ENCODE results near the gene FGF14. TPM values are rescaled to one million over a fixed set of nuclear protein-coding genes. Genes with fewer than 3 reads are reported as not detected.
"Not testable (repeated sequence)": the region's sequence is repeated elsewhere in the genome, so short reads cannot be mapped to it uniquely, and the experiment has no call there.

The FGF14 gene
- total RNA-seq, 1 experiment from 2014 or later: not detected

- no peak overlapping the region for H3K4me3 ChIP-seq (ENCODE audit: low read length)
- no peak overlapping the region for H3K27ac ChIP-seq (ENCODE audit: low read length)
- H3K9me3 ChIP-seq (ENCODE audit: low read length): no peaks in the 10 kb centered on the region
- no peaks in the 10 kb centered on the region for H3K36me3 ChIP-seq (ENCODE audit: insufficient read depth, low read length)
- no peak overlapping the region for H3K4me2 ChIP-seq (ENCODE audit: low read depth, low read length, poor library complexity, severe bottlenecking)
- no peak overlapping the region for H2AFZ ChIP-seq (ENCODE audit: low read length)
- H3K79me2 ChIP-seq (ENCODE audit: low read length): no peaks in the 10 kb centered on the region
- DNase-seq: no peak
- H3K4me1 ChIP-seq (ENCODE audit: low read length): no peaks in the 10 kb centered on the region
- no peaks in the 10 kb centered on the region for H4K20me1 ChIP-seq (ENCODE audit: insufficient read depth, low read depth, low read length)
- no peaks in the 10 kb centered on the region for H3K9me2 ChIP-seq (replicated peaks; ENCODE audit: insufficient read depth, low read length)
- H3K9ac ChIP-seq (ENCODE audit: low read length): no peak overlapping the region
- no peaks in the 10 kb centered on the region for H3K27me3 ChIP-seq (ENCODE audit: low read length)
Observed at GRCh38 chr13:101838323-101838722, 563.5 kb downstream of the FGF14 start.

- H3K36me3 ChIP-seq (ENCODE audit: insufficient read depth, low read length); H4K20me1 ChIP-seq (ENCODE audit: insufficient read depth, low read depth, low read length); H3K27ac ChIP-seq (ENCODE audit: low read length); H3K9me2 ChIP-seq (replicated peaks; ENCODE audit: insufficient read depth, low read length); H2AFZ ChIP-seq (ENCODE audit: low read length); H3K4me1 ChIP-seq (ENCODE audit: low read length); H3K4me3 ChIP-seq (ENCODE audit: low read length); H3K79me2 ChIP-seq (ENCODE audit: low read length); H3K9ac ChIP-seq (ENCODE audit: low read length); H3K4me2 ChIP-seq (ENCODE audit: low read depth, low read length, poor library complexity, severe bottlenecking); H3K27me3 ChIP-seq (ENCODE audit: low read length); DNase-seq; H3K9me3 ChIP-seq (ENCODE audit: low read length): not testable (repeated sequence)
Observed at GRCh38 chr13:101837778-101838177, 564.1 kb downstream of the FGF14 start.

- Histone ChIP-seq H3K9me2 (replicated peaks; ENCODE audit: insufficient read depth, low read length) (no peaks in the 10 kb centered on the region), H3K27me3 (ENCODE audit: low read length) (no peaks in the 10 kb centered on the region), H3K9ac (ENCODE audit: low read length) (no peak overlapping the region), H4K20me1 (ENCODE audit: insufficient read depth, low read depth, low read length) (no peaks in the 10 kb centered on the region), H3K36me3 (ENCODE audit: insufficient read depth, low read length) (no peaks in the 10 kb centered on the region), H3K4me1 (ENCODE audit: low read length) (no peaks in the 10 kb centered on the region), H3K9me3 (ENCODE audit: low read length) (no peaks in the 10 kb centered on the region), H2AFZ (ENCODE audit: low read length) (no peak overlapping the region), H3K79me2 (ENCODE audit: low read length) (no peaks in the 10 kb centered on the region), H3K4me3 (ENCODE audit: low read length) (no peak overlapping the region), H3K4me2 (ENCODE audit: low read depth, low read length, poor library complexity, severe bottlenecking) (no peak overlapping the region), H3K27ac (ENCODE audit: low read length) (no peak overlapping the region)
- no peak for DNase-seq
Observed at GRCh38 chr13:101837288-101837687, 564.6 kb downstream of the FGF14 start.

GRCh38 chr13:101835920-101836319, 565.9 kb downstream of the FGF14 start:
- Histone ChIP-seq H3K4me1 (ENCODE audit: low read length) (no peaks in the 10 kb centered on the region), H3K27me3 (ENCODE audit: low read length) (no peaks in the 10 kb centered on the region), H3K27ac (ENCODE audit: low read length) (no peak overlapping the region), H4K20me1 (ENCODE audit: insufficient read depth, low read depth, low read length) (no peaks in the 10 kb centered on the region), H3K36me3 (ENCODE audit: insufficient read depth, low read length) (no peaks in the 10 kb centered on the region), H3K79me2 (ENCODE audit: low read length) (no peaks in the 10 kb centered on the region), H3K9ac (ENCODE audit: low read length) (no peak overlapping the region), H3K4me2 (ENCODE audit: low read depth, low read length, poor library complexity, severe bottlenecking) (no peak overlapping the region), H2AFZ (ENCODE audit: low read length) (no peak overlapping the region), H3K4me3 (ENCODE audit: low read length) (no peak overlapping the region), H3K9me2 (replicated peaks; ENCODE audit: insufficient read depth, low read length) (no peaks in the 10 kb centered on the region), H3K9me3 (ENCODE audit: low read length) (no peaks in the 10 kb centered on the region)
- DNase-seq: no peak

- no peak overlapping the region for H3K4me3 ChIP-seq (ENCODE audit: low read length)
- H3K9me2 ChIP-seq (replicated peaks; ENCODE audit: insufficient read depth, low read length): no peaks in the 10 kb centered on the region
- no peaks in the 10 kb centered on the region for H3K27me3 ChIP-seq (ENCODE audit: low read length)
- no peak overlapping the region for H2AFZ ChIP-seq (ENCODE audit: low read length)
- H3K9ac ChIP-seq (ENCODE audit: low read length): no peak overlapping the region
- H3K27ac ChIP-seq (ENCODE audit: low read length): no peak overlapping the region
- no peak for DNase-seq
- no peaks in the 10 kb centered on the region for H3K36me3 ChIP-seq (ENCODE audit: insufficient read depth, low read length)
- no peak overlapping the region for H3K4me2 ChIP-seq (ENCODE audit: low read depth, low read length, poor library complexity, severe bottlenecking)
- no peaks in the 10 kb centered on the region for H3K4me1 ChIP-seq (ENCODE audit: low read length)
- no peaks in the 10 kb centered on the region for H4K20me1 ChIP-seq (ENCODE audit: insufficient read depth, low read depth, low read length)
- no peaks in the 10 kb centered on the region for H3K79me2 ChIP-seq (ENCODE audit: low read length)
- H3K9me3 ChIP-seq (ENCODE audit: low read length): no peaks in the 10 kb centered on the region
Observed at GRCh38 chr13:101833671-101834070, 568.2 kb downstream of the FGF14 start.

- Histone ChIP-seq H3K4me1 (ENCODE audit: low read length) (no peaks in the 10 kb centered on the region), H4K20me1 (ENCODE audit: insufficient read depth, low read depth, low read length) (no peaks in the 10 kb centered on the region), H3K79me2 (ENCODE audit: low read length) (no peaks in the 10 kb centered on the region), H3K4me2 (ENCODE audit: low read depth, low read length, poor library complexity, severe bottlenecking) (no peak overlapping the region), H3K27me3 (ENCODE audit: low read length) (no peaks in the 10 kb centered on the region), H3K9me2 (replicated peaks; ENCODE audit: insufficient read depth, low read length) (no peaks in the 10 kb centered on the region), H3K36me3 (ENCODE audit: insufficient read depth, low read length) (no peaks in the 10 kb centered on the region), H3K27ac (ENCODE audit: low read length) (no peak overlapping the region), H3K9me3 (ENCODE audit: low read length) (no peaks in the 10 kb centered on the region), H2AFZ (ENCODE audit: low read length) (no peak overlapping the region), H3K4me3 (ENCODE audit: low read length) (no peak overlapping the region), H3K9ac (ENCODE audit: low read length) (no peak overlapping the region)
- no peak for DNase-seq
Observed at GRCh38 chr13:101830035-101830434, 571.8 kb downstream of the FGF14 start.

GRCh38 chr13:101829484-101829883, 572.4 kb downstream of the FGF14 start:
- H4K20me1 ChIP-seq (ENCODE audit: insufficient read depth, low read depth, low read length): no peaks in the 10 kb centered on the region
- no peaks in the 10 kb centered on the region for H3K27me3 ChIP-seq (ENCODE audit: low read length)
- H3K27ac ChIP-seq (ENCODE audit: low read length): no peak overlapping the region
- no peak overlapping the region for H2AFZ ChIP-seq (ENCODE audit: low read length)
- no peak for DNase-seq
- no peak overlapping the region for H3K9ac ChIP-seq (ENCODE audit: low read length)
- H3K36me3 ChIP-seq (ENCODE audit: insufficient read depth, low read length): no peaks in the 10 kb centered on the region
- no peak overlapping the region for H3K4me2 ChIP-seq (ENCODE audit: low read depth, low read length, poor library complexity, severe bottlenecking)
- no peaks in the 10 kb centered on the region for H3K9me2 ChIP-seq (replicated peaks; ENCODE audit: insufficient read depth, low read length)
- H3K9me3 ChIP-seq (ENCODE audit: low read length): no peaks in the 10 kb centered on the region
- H3K79me2 ChIP-seq (ENCODE audit: low read length): no peaks in the 10 kb centered on the region
- no peak overlapping the region for H3K4me3 ChIP-seq (ENCODE audit: low read length)
- no peaks in the 10 kb centered on the region for H3K4me1 ChIP-seq (ENCODE audit: low read length)

- Histone ChIP-seq H3K27ac (ENCODE audit: low read length) (no peak overlapping the region), H3K9ac (ENCODE audit: low read length) (no peak overlapping the region), H2AFZ (ENCODE audit: low read length) (no peak overlapping the region), H4K20me1 (ENCODE audit: insufficient read depth, low read depth, low read length) (no peaks in the 10 kb centered on the region), H3K9me3 (ENCODE audit: low read length) (no peaks in the 10 kb centered on the region), H3K79me2 (ENCODE audit: low read length) (no peaks in the 10 kb centered on the region), H3K4me1 (ENCODE audit: low read length) (no peaks in the 10 kb centered on the region), H3K27me3 (ENCODE audit: low read length) (no peaks in the 10 kb centered on the region), H3K36me3 (ENCODE audit: insufficient read depth, low read length) (no peaks in the 10 kb centered on the region), H3K9me2 (replicated peaks; ENCODE audit: insufficient read depth, low read length) (no peaks in the 10 kb centered on the region), H3K4me3 (ENCODE audit: low read length) (no peak overlapping the region), H3K4me2 (ENCODE audit: low read depth, low read length, poor library complexity, severe bottlenecking) (no peak overlapping the region)
- no peak for DNase-seq
Observed at GRCh38 chr13:101828119-101828518, 573.7 kb downstream of the FGF14 start.

GRCh38 chr13:101817898-101818297, 584.0 kb downstream of the FGF14 start:
- Histone ChIP-seq H3K4me1 (ENCODE audit: low read length) (no peaks in the 10 kb centered on the region), H3K27ac (ENCODE audit: low read length) (no peak overlapping the region)
- no peak for DNase-seq

More at GRCh38 chr13:101817898-101818297, 584.0 kb downstream of the FGF14 start:
- no peaks in the 10 kb centered on the region for H3K9me3 ChIP-seq (ENCODE audit: low read length)
- no peaks in the 10 kb centered on the region for H3K27me3 ChIP-seq (ENCODE audit: low read length)
- no peaks in the 10 kb centered on the region for H4K20me1 ChIP-seq (ENCODE audit: insufficient read depth, low read depth, low read length)
- H3K4me3 ChIP-seq (ENCODE audit: low read length): no peak overlapping the region
- no peak overlapping the region for H2AFZ ChIP-seq (ENCODE audit: low read length)
- no peak overlapping the region for H3K9ac ChIP-seq (ENCODE audit: low read length)
- H3K4me2 ChIP-seq (ENCODE audit: low read depth, low read length, poor library complexity, severe bottlenecking): no peak overlapping the region
- H3K36me3 ChIP-seq (ENCODE audit: insufficient read depth, low read length): no peaks in the 10 kb centered on the region
- no peaks in the 10 kb centered on the region for H3K9me2 ChIP-seq (replicated peaks; ENCODE audit: insufficient read depth, low read length)
- no peaks in the 10 kb centered on the region for H3K79me2 ChIP-seq (ENCODE audit: low read length)
